ENCODE measurements around the gene KRTAP2-1. TPM values are rescaled to one million over a fixed set of nuclear protein-coding genes. Genes with fewer than 3 reads are reported as not detected.

KRTAP2-1 gene, protein sequence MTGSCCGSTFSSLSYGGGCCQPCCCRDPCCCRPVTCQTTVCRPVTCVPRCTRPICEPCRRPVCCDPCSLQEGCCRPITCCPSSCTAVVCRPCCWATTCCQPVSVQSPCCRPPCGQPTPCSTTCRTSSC
- total RNA-seq, result not detected in 2 replicates

DNA sequence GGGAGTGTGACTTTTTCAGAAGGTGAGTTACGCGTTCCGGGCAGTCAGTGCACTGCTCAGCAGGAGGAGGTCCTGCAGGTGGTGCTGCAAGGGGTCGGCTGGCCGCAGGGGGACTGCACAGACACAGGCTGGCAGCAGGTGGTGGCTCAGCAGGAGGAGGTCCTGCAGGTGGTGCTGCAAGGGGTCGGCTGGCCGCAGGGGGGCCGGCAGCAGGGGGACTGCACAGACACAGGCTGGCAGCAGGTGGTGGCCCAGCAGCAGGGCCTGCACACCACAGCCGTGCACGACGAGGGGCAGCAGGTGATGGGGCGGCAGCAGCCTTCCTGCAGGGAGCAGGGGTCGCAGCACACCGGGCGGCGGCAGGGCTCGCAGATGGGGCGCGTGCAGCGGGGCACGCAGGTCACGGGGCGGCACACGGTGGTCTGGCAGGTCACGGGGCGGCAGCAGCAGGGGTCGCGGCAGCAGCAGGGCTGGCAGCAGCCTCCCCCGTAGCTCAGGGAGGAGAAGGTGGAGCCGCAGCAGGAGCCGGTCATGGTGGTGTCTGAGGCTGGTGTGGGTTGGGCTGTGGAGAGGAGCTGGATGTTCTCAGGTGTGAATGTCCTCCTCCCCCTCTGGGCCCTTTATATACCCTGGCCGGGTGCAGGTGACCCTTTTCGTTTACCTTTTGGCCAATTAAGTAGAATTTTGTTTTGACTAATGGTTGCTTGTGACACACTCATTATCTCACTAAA, at the start of gene KRTAP2-1:
Gene KRTAP2-1 (minus strand): TSS at position 582 of the 731 bp plus-strand sequence. CDS start 49 bp downstream, at position 533.

DNA sequence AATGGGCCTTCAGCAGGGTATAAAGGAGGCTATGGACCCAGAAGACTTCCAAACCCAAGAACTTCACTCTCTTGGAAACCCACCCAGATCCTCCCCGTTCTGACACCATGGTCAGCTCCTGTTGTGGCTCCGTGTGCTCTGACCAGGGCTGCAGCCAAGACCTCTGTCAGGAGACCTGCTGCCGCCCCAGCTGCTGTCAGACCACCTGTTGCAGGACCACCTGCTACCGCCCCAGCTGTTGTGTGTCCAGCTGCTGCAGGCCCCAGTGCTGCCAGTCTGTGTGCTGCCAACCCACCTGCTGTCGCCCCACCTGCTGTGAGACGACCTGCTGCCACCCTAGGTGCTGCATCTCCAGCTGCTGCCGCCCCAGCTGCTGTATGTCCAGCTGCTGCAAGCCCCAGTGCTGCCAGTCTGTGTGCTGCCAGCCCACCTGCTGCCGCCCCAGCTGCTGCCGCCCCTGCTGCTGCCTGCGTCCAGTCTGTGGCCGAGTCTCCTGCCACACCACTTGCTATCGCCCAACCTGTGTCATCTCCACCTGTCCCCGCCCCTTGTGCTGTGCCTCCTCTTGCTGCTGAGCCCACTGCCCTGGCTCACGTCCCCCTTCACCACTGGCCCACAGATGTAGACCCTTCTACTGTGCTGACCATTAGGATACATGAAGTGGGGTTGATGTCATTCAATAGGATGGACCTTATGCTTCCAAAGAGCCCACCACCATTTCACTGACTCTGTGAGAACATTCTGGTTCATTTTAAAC, 37.2 kb upstream of the KRTAP2-1 start, which contains the start of gene KRTAP4-7:
Gene KRTAP4-7 (plus strand): TSS at position 51 of the 757 bp plus-strand sequence. CDS start 57 bp downstream, at position 108.

DNA sequence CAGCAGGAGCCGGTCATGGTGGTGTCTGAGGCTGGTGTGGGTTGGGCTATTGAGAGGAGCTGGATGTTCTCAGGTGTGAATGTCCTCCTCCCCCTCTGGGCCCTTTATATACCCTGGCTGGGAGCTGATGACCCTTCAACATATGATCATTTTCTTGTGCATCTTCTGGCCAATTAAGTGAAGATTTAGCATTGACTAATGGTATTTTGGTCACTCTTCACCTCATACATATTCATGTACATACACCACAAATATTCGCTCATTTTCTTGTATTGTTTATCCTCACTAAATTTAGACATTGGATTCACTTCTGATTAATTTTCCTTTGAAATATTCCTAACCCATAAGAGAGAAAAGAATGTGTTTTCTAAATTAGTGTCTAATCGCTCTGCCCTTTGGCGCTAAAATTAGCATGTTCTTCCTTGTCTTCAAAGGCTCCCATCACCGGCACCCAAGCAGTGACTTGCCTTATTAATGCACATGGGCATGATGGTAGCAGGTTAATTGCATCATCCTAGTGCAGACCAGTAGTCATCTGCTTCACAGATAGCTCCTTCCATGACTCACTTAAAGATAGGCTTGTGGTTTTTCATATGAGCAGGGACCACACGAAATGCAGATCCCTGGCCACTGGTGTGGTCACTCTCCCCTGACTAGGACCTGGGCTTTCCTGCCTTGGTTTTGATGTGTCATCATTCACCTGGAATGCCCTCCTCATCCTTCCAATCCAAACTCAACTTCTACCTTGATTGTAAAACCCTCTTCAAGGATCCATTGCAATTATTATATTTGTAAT, 18.9 kb upstream of the KRTAP2-1 start, which contains the start of gene KRTAP2-4:
Gene KRTAP2-4 (minus strand): TSS at position 51 of the 796 bp plus-strand sequence. CDS start 34 bp downstream, at position 17.

DNA sequence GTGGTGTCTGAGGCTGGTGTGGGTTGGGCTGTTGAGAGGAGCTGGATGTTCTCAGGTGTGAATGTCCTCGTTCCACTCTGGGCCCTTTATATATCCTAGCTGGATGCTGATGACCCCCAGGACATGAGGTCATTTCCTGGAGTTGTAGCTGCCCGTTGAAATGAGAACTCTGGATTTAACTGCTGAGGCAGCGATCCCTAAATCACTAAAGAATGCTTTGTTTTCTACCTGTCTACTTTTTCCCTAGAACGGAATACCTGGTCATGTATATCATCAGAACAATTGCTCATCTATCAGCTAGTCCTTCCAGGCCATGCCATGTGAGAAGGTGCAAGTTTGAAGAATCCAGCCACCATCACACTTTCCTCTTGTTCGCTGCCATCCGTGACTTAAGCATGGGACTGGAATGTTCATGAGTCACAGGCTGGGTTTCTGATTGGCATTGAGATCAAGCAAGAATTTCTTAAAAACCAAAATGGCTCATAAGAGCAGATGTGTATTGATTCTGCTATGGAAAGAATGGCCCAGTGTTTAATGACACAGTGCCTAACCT, 13.0 kb upstream of the KRTAP2-1 start, which contains the start of gene KRTAP2-3:
Gene KRTAP2-3 (minus strand): TSS at position 63 of the 553 bp plus-strand sequence. CDS start 64 bp downstream, outside the sequence.

DNA sequence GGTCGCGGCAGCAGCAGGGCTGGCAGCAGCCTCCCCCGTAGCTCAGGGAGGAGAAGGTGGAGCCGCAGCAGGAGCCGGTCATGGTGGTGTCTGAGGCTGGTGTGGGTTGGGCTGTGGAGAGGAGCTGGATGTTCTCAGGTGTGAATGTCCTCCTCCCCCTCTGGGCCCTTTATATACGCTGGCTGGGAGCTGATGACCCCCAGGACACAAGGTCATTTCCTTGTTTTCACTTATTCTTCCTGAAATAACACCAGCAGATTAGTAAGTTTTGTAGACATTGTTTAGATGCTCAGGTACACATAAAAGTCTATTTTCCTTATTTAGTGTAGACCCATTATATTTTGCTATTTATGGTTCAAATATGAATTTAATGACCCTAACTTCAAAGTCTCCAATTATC, 8.0 kb upstream of the KRTAP2-1 start, which contains the start of gene KRTAP2-2:
Gene KRTAP2-2 (minus strand): TSS at position 101 of the 400 bp plus-strand sequence. CDS start 19 bp downstream, at position 82.

DNA sequence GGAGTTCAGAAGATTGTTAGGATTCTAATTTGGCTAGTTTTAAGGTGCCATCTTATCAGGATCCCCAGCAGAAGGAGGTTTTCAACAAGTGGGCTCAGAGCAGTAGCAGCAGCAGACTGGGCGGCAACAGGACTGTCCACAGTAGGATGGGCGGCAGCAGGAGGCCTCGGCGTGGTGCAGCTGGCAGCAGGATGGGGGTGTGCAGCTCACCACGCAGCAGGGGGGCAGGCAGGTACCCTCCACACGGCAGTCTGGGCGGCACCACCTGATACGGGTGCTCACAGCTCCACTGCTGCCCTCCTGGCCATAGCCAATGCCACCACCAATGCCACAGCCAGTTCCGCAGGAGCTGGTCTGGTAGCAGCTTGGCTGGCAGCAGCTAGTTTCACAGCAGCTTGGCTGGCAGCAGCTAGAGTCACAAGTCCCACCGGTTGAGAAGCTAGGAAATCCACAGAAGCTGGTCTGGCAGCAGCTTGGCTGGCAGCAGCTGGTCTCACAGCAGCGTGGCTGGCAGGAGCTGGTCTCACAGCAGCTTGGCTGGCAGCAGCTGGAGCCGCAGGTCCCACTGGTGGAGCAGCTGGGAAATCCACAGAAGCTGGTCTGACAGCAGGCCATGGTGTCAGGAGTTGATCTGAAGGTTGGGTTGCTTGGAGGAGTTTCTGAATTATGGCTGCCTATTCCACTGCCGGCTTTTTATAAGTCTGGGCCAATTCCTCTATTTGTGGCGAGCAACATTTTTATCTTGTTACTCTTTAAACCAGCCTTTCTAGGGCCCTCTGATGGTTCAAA, 6.1 kb downstream of the KRTAP2-1 start, which contains the start of gene KRTAP1-1:
Gene KRTAP1-1 (minus strand): TSS at position 668 of the 789 bp plus-strand sequence. CDS start 53 bp downstream, at position 615.

DNA sequence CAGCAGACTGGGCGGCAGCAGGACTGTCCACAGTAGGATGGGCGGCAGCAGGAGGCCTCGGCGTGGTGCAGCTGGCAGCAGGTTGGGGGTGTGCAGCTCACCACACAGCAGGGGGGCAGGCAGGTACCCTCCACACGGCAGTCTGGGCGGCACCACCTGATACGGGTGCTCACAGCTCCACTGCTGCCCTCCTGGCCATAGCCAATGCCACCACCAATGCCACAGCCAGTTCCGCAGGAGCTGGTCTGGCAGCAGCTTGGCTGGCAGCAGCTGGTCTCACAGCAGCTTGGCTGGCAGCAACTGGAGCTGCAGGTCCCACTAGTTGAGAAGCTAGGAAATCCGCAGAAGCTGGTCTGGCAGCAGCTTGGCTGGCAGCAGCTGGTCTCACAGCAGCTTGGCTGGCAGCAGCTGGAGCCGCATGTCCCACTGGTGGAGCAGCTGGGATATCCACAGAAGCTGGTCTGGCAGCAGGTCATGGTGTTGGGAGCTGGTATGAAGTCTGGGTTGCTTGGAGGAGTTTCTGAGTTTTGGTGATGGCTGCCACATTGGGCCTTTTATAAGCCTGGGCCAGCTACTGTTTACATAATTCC, 12.7 kb downstream of the KRTAP2-1 start, which contains the start of gene KRTAP1-3:
Gene KRTAP1-3 (minus strand): TSS at position 529 of the 590 bp plus-strand sequence. CDS start 53 bp downstream, at position 476.

DNA sequence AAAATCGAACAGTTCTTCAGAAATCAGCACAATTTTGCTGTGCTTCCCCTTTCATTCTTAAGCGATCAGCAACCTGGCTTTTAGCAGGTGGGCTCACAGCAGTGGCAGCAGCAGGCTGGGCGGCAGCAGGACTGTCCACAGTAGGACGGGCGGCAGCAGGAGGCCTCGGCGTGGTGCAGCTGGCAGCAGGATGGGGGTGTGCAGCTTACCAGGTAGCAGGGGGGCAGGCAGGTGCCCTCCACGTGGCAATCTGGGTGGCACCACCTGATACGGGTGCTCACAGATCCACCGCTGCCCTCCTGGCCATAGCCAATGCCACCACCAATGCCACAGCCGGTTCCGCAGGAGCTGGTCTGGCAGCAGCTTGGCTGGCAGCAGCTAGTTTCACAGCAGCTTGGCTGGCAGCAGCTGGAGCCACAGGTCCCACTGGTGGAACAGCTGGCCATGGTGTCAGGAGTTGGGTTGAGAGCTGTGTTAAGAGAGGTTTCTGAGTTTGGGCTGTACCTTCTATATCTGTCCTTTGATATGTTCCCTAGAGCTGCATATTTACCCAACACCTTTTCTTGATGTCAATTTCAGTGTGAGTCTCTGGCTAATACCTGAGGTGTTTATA, 17.4 kb downstream of the KRTAP2-1 start, which contains the start of gene KRTAP1-4:
Gene KRTAP1-4 (minus strand): TSS at position 563 of the 613 bp plus-strand sequence. CDS start 117 bp downstream, at position 446.

DNA sequence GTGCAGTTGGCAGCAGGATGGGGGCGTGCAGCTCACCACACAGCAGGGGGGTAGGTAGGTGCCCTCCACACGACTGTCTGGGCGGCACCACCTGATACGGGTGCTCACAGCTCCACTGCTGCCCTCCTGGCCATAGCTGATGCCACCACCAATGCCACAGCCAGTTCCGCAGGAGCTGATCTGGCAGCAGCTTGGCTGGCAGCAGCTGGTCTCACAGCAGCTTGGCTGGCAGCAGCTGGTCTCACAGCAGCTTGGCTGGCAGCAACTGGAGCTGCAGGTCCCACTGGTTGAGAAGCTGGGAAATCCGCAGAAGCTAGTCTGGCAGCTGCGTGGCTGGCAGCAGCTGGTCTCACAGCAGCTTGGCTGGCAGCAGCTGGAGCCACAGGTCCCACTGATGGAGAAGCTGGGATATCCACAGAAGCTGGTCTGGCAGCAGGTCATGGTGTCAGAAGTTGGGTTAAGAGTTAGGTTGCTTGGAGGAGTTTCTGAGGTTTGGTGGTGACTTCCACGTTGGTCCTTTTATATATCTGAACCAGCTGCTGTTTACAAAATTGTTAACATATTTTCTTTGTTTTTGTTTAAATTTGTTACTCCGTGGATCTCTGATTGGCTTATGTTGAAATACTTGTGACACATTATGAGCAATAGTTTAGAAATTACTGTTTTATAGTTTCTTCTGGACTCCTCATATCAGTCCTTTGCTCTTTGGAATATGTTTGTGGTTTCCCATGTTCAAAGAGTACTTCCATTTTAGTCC, 20.2 kb downstream of the KRTAP2-1 start, which contains the start of gene KRTAP1-5:
Gene KRTAP1-5 (minus strand): TSS at position 494 of the 757 bp plus-strand sequence. CDS start 53 bp downstream, at position 441.

DNA sequence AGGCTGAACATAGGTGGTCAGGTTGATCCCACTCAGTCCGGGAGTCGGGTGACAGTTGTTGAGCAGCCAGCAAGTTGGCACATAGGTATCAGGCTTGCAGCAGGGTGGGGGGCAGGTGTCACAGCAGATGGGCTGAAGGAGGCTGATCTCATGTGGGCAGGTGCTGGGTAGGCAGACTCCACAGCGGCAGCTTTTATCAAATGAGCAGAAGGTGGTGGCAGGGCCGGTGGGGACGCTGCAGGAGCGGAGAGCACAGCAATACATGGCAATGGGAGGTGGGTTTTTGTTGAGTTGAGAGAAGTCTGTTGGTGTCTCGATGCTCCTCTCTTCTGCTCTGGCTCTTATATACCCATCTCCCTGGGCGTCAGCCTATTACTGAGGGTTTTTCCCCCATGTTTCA, 38.3 kb downstream of the KRTAP2-1 start, which contains the start of gene KRTAP3-1:
Gene KRTAP3-1 (minus strand): TSS at position 318 of the 400 bp plus-strand sequence. CDS start 54 bp downstream, at position 264.

DNA sequence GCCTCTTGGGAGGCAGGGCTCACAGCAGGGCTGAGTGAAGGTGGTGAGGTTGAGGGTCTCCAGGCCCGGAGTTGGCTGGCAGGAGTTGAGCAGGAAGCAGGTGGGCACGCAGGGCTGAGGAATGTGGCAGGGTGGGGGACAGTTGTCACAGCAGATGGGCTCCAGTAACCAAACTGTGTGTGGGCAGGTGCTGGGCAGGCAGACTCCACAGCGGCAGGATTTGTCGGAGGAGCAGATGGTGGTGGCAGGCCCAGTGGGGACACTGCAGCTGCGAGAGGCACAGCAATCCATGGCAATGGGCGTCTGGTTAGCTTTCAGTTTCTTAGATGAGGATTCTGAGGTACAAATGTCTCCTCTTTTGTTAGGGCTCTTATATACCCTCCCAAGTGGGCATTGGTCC, 47.6 kb downstream of the KRTAP2-1 start, which contains the start of gene KRTAP3-2:
Gene KRTAP3-2 (minus strand): TSS at position 344 of the 400 bp plus-strand sequence. CDS start 53 bp downstream, at position 291.

Other genes starting within 250 kb of the KRTAP2-1 start
- gene KRT28, start 247.4 kb downstream of the KRTAP2-1 start, total RNA-seq, result not detected in 2 replicates
- 4.3 and 6.5 TPM in 2 replicates for gene KRT10, start 224.7 kb downstream of the KRTAP2-1 start, total RNA-seq
- gene KRT12, start 180.1 kb downstream of the KRTAP2-1 start, total RNA-seq, result not detected in 2 replicates
- gene KRT20, start 162.1 kb downstream of the KRTAP2-1 start, total RNA-seq, result not detected in 2 replicates
- 0.28 TPM in 1 of 2 replicates, not detected in the other for gene KRT23, start 109.7 kb downstream of the KRTAP2-1 start, total RNA-seq
- gene KRT39, start 80.4 kb downstream of the KRTAP2-1 start, total RNA-seq, result not detected in 2 replicates
- gene KRT40, start 63.0 kb downstream of the KRTAP2-1 start, total RNA-seq, result not detected in 2 replicates
- gene KRTAP3-3, start 53.2 kb downstream of the KRTAP2-1 start, total RNA-seq, result not detected in 2 replicates
- not detected in 2 replicates for gene KRTAP3-2, start 47.4 kb downstream of the KRTAP2-1 start, total RNA-seq
- not detected in 2 replicates for gene KRTAP3-1, start 38.2 kb downstream of the KRTAP2-1 start, total RNA-seq
- 0.23 and 0.30 TPM in 2 replicates for gene KRTAP1-5, start 20.1 kb downstream of the KRTAP2-1 start, total RNA-seq
- not detected in 2 replicates for gene KRTAP1-4, start 17.1 kb downstream of the KRTAP2-1 start, total RNA-seq
- gene KRTAP1-3, start 12.4 kb downstream of the KRTAP2-1 start, total RNA-seq, result not detected in 2 replicates
- gene KRTAP1-1, start 5.9 kb downstream of the KRTAP2-1 start, total RNA-seq, result not detected in 2 replicates
- not detected in 2 replicates for gene KRTAP2-2, start 7.9 kb upstream of the KRTAP2-1 start, total RNA-seq
- 0.65 TPM in 1 of 2 replicates, not detected in the other for gene KRTAP2-3, start 12.8 kb upstream of the KRTAP2-1 start, total RNA-seq
- gene KRTAP2-4, start 18.6 kb upstream of the KRTAP2-1 start, total RNA-seq, result not detected in 2 replicates
- gene KRTAP4-7, start 36.8 kb upstream of the KRTAP2-1 start, total RNA-seq, result not detected in 2 replicates
- gene KRTAP4-8, start 50.8 kb upstream of the KRTAP2-1 start, total RNA-seq, result not detected in 2 replicates
- not detected in 2 replicates for gene KRTAP4-16, start 54.9 kb upstream of the KRTAP2-1 start, total RNA-seq
- gene KRTAP4-9, start 58.1 kb upstream of the KRTAP2-1 start, total RNA-seq, result not detected in 2 replicates
- not detected in 2 replicates for gene KRTAP4-11, start 71.1 kb upstream of the KRTAP2-1 start, total RNA-seq
- not detected in 2 replicates for gene KRTAP4-12, start 76.9 kb upstream of the KRTAP2-1 start, total RNA-seq
- not detected in 2 replicates for gene KRTAP4-6, start 93.2 kb upstream of the KRTAP2-1 start, total RNA-seq
- gene KRTAP4-5, start 102.5 kb upstream of the KRTAP2-1 start, total RNA-seq, result not detected in 2 replicates
- not detected in 2 replicates for gene KRTAP4-4, start 113.4 kb upstream of the KRTAP2-1 start, total RNA-seq
- not detected in 2 replicates for gene KRTAP4-3, start 120.9 kb upstream of the KRTAP2-1 start, total RNA-seq
- gene KRTAP4-2, start 130.9 kb upstream of the KRTAP2-1 start, total RNA-seq, result not detected in 2 replicates
- gene KRTAP4-1, start 137.6 kb upstream of the KRTAP2-1 start, total RNA-seq, result not detected in 2 replicates
- not detected in 2 replicates for gene KRTAP9-1, start 142.6 kb upstream of the KRTAP2-1 start, total RNA-seq
- not detected in 2 replicates for gene KRTAP9-2, start 179.3 kb upstream of the KRTAP2-1 start, total RNA-seq
- gene KRTAP9-3, start 185.1 kb upstream of the KRTAP2-1 start, total RNA-seq, result not detected in 2 replicates
- gene KRTAP9-8, start 190.7 kb upstream of the KRTAP2-1 start, total RNA-seq, result not detected in 2 replicates
- gene KRTAP9-4, start 202.4 kb upstream of the KRTAP2-1 start, total RNA-seq, result not detected in 2 replicates
- not detected in 2 replicates for gene KRTAP9-9, start 208.1 kb upstream of the KRTAP2-1 start, total RNA-seq
- not detected in 2 replicates for gene KRTAP9-6, start 218.1 kb upstream of the KRTAP2-1 start, total RNA-seq
- not detected in 2 replicates for gene KRTAP9-7, start 228.4 kb upstream of the KRTAP2-1 start, total RNA-seq